Measurements from ENCODE around the gene DHX30.

DNA sequence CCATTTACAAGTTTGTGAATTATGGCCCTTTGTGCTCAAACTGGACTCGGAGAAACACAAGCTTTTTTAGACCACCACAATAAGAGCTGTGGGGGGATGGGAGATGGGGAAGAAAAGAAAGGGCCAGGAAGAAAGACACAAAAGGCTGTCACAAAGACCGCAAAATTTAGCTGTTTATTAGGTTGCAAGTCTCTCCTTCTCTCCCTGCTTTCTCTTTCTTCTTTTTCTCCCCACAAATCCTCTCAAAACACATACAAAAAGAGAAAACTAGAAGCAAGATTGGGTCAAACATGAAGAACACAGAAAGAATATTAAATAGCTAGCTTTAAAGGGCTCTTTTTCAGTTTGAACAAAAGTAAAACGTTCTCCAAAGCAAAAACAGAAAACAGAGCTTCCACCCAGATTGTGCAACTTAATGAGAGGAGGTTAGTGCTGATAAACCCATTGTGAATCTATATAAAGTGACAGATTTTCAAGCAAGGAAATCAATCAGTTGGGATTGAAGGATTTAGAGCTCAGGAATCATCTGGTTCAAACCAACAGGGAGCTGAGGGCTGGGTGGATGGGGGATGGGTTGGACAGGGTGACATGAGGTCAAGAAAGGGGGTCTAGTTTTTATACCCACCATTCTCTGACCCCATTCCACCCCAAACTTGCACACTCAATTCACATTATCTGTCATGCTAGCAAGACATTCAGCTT lies 87.3 kb downstream of the DHX30 start:
- TF ChIP-seq, protein P1, sequence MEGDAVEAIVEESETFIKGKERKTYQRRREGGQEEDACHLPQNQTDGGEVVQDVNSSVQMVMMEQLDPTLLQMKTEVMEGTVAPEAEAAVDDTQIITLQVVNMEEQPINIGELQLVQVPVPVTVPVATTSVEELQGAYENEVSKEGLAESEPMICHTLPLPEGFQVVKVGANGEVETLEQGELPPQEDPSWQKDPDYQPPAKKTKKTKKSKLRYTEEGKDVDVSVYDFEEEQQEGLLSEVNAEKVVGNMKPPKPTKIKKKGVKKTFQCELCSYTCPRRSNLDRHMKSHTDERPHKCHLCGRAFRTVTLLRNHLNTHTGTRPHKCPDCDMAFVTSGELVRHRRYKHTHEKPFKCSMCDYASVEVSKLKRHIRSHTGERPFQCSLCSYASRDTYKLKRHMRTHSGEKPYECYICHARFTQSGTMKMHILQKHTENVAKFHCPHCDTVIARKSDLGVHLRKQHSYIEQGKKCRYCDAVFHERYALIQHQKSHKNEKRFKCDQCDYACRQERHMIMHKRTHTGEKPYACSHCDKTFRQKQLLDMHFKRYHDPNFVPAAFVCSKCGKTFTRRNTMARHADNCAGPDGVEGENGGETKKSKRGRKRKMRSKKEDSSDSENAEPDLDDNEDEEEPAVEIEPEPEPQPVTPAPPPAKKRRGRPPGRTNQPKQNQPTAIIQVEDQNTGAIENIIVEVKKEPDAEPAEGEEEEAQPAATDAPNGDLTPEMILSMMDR (IDR thresholded peaks at IDR 0.05): no peak
- TF ChIP-seq EZH2 (IDR thresholded peaks at IDR 0.05) (no peak), EZH2phosphoT487 (IDR thresholded peaks at IDR 0.05) (no peak)

Data from neural progenitor cell (in vitro differentiated cells).